ENCODE measurements around the gene DNAJA4. TPM values are rescaled to one million over a fixed set of nuclear protein-coding genes. Genes with fewer than 3 reads are reported as not detected.

The DNAJA4 gene
- total RNA-seq, 1 donor, result 6.7 TPM

Small RNA genes within 50 kb of the gene (small RNA-seq; reads per million reads assigned to genes)
- not detected for gene AC090607.5

Other genes with a start within 250 kb of the DNAJA4 start
- 33.7 TPM for gene TBC1D2B, start 186.9 kb upstream of the DNAJA4 start, total RNA-seq
- gene SH2D7, start 172.0 kb upstream of the DNAJA4 start, total RNA-seq, result not detected
- 6.7 TPM for gene CIB2, start 133.1 kb upstream of the DNAJA4 start, total RNA-seq
- gene IDH3A, start 115.2 kb upstream of the DNAJA4 start, total RNA-seq, result 11.8 TPM
- gene ACSBG1, start 30.0 kb upstream of the DNAJA4 start, total RNA-seq, result under 0.01 TPM
- gene SKIC8, start 35.0 kb downstream of the DNAJA4 start, total RNA-seq, result 57.4 TPM
- gene CRABP1, start 75.8 kb downstream of the DNAJA4 start, total RNA-seq, result 1.3 TPM
- gene IREB2, start 173.7 kb downstream of the DNAJA4 start, total RNA-seq, result 18.9 TPM
- 0.81 TPM for gene HYKK, start 243.0 kb downstream of the DNAJA4 start, total RNA-seq